Naive B cell (primary cell): ENCODE results near the gene KCNJ4. TPM values are rescaled to one million over a fixed set of nuclear protein-coding genes. Genes with fewer than 3 reads are reported as not detected.
"Not testable (repeated sequence)": the region's sequence is repeated elsewhere in the genome, so short reads cannot be mapped to it uniquely, and the experiment has no call there.

ENCODE experiments used
- ATAC-seq, 2 donors: fragments of 150-1000 bp; cut with Tn5 transposase; 2 replicates each; pipeline ENCODE4 v1.10.0; 2021; ENCODE audit warnings: low read depth in 2 of 2, mild to moderate bottlenecking in 2 of 2, moderate library complexity in 2 of 2
- DNase-seq: peaks from one replicate; pipeline ENCODE4 v3.0.0; 2022
- H3K27ac Mint-ChIP-seq, 6 donors: one replicate each; pipeline ENCODE4 v1.8.0; 2020 to 2022; ENCODE audit warnings: mild to moderate bottlenecking in 6 of 6, mixed read lengths in 6 of 6, moderate library complexity in 5 of 6, inconsistent platforms in 2 of 6
- H3K27me3 Mint-ChIP-seq, 3 donors: one replicate each; pipeline ENCODE4 v1.8.0; 2021 to 2022; ENCODE audit warnings: mixed read lengths in 3 of 3, mild to moderate bottlenecking in 1 of 3
- H3K36me3 Mint-ChIP-seq, 2 donors: one replicate each; pipeline ENCODE4 v1.8.0; 2020 to 2022; ENCODE audit warnings: mixed read lengths in 2 of 2, inconsistent platforms in 1 of 2, mild to moderate bottlenecking in 1 of 2
- H3K4me1 Mint-ChIP-seq, 3 donors: one replicate each; pipeline ENCODE4 v1.8.0; 2020 to 2022; ENCODE audit warnings: mixed read lengths in 3 of 3, inconsistent platforms in 1 of 3, mild to moderate bottlenecking in 1 of 3, moderate library complexity in 1 of 3
- H3K4me3 Mint-ChIP-seq, 8 donors: one replicate each; pipeline ENCODE4 v1.8.0; 2020 to 2022; ENCODE audit warnings: mild to moderate bottlenecking in 8 of 8, mixed read lengths in 8 of 8, moderate library complexity in 8 of 8, inconsistent platforms in 2 of 8
- H3K9me3 Mint-ChIP-seq, 7 donors: one replicate each; pipeline ENCODE4 v1.8.0; 2020 to 2022; ENCODE audit warnings: mixed read lengths in 7 of 7, mild to moderate bottlenecking in 5 of 7, inconsistent platforms in 2 of 7, moderate library complexity in 1 of 7
- polyA plus RNA-seq, 6 donors: library from polyadenylated mRNA; unstranded; fragments of 300-500 nt; fragmentation: Illumina TruSeq; gene quantifications; one replicate each; pipeline ENCODE4 v1.2.3, GENCODE V29; 2021; ENCODE audit warnings: low read depth in 6 of 6

The KCNJ4 gene
- polyA plus RNA-seq, 6 donors from 2014 or later: not detected

- ATAC-seq (no peak), DNase-seq (no peak)
- H3K27me3 Mint-ChIP-seq: peaks cover 0 to 4% (median 0%) of the 10 kb centered on the region in 3 donors
- no peaks in the 10 kb centered on the region for H3K9me3 Mint-ChIP-seq
- H3K4me1 Mint-ChIP-seq: peaks cover 0 to 7% (median 2%) of the 10 kb centered on the region in 3 donors
- H3K4me3 Mint-ChIP-seq: no peak overlapping the region
- H3K36me3 Mint-ChIP-seq: no peaks in the 10 kb centered on the region
- peak overlapping the region in 1 of 6 donors; percentile 86 for H3K27ac Mint-ChIP-seq
Observed at GRCh38 chr22:38402204-38402603, 52.8 kb downstream of the KCNJ4 start.

- no peaks in the 10 kb centered on the region for H3K27me3 Mint-ChIP-seq
- no peaks in the 10 kb centered on the region for H3K36me3 Mint-ChIP-seq
- peak overlapping the region in 3 of 8 donors; percentile 9 to 83 (median 40) for H3K4me3 Mint-ChIP-seq
- ATAC-seq (no peak), DNase-seq (no peak)
- H3K9me3 Mint-ChIP-seq: no peaks in the 10 kb centered on the region
- no peak overlapping the region for H3K27ac Mint-ChIP-seq
- peaks cover under 1 to 13% (median 9%) of the 10 kb centered on the region in 3 donors for H3K4me1 Mint-ChIP-seq
Observed at GRCh38 chr22:38401336-38402084, 53.5 kb downstream of the KCNJ4 start.

- peak overlapping the region in 2 of 8 donors; percentile 83 to 90 for H3K4me3 Mint-ChIP-seq
- ATAC-seq: not testable (repeated sequence)
Observed at GRCh38 chr22:38400256-38400655, 54.7 kb downstream of the KCNJ4 start.

GRCh38 chr22:38398609-38399461 lies 56.2 kb downstream of the KCNJ4 start:
- Mint-ChIP-seq H3K4me3 (peak overlapping the region; percentile 86 to 94 (median 88)), H3K36me3 (no peaks in the 10 kb centered on the region), H3K27ac (peak overlapping the region; percentile 63 to 92 (median 77)), H3K4me1 (peaks cover 12 to 40% (median 36%) of the 10 kb centered on the region in 3 donors), H3K9me3 (no peaks in the 10 kb centered on the region), H3K27me3 (no peaks in the 10 kb centered on the region)
- peak; percentile 70 to 71 for ATAC-seq
- DNase-seq: peak; percentile 77

More at GRCh38 chr22:38400256-38400655, 54.7 kb downstream of the KCNJ4 start:
- H3K9me3 Mint-ChIP-seq, H3K27me3 Mint-ChIP-seq, H3K36me3 Mint-ChIP-seq, DNase-seq, H3K27ac Mint-ChIP-seq: not testable (repeated sequence)
- peaks cover 7 to 26% (median 22%) of the 10 kb centered on the region in 3 donors for H3K4me1 Mint-ChIP-seq

GRCh38 chr22:38398181-38398608 lies 56.8 kb downstream of the KCNJ4 start:
- H3K4me3 Mint-ChIP-seq: peak overlapping the region; percentile 74 to 94 (median 90)
- ATAC-seq (peak; percentile 39 to 42), DNase-seq (peak; percentile 51)
- H3K27ac Mint-ChIP-seq: peak overlapping the region in 5 of 6 donors; percentile 47 to 92 (median 79)
- H3K27me3 Mint-ChIP-seq, H3K9me3 Mint-ChIP-seq, H3K36me3 Mint-ChIP-seq: not testable (repeated sequence)
- H3K4me1 Mint-ChIP-seq: peaks cover 12 to 43% (median 42%) of the 10 kb centered on the region in 3 donors

- Mint-ChIP-seq H3K4me1 (peaks cover 17 to 49% (median 48%) of the 10 kb centered on the region in 3 donors), H3K27me3 (no peaks in the 10 kb centered on the region), H3K9me3 (no peaks in the 10 kb centered on the region), H3K36me3 (no peaks in the 10 kb centered on the region), H3K4me3 (peak overlapping the region; percentile 80 to 94 (median 90)), H3K27ac (peak overlapping the region; percentile 72 to 95 (median 88))
- DNase-seq (peak; percentile 40), ATAC-seq (peak; percentile 33 to 34)
Observed at GRCh38 chr22:38397189-38398085, 57.6 kb downstream of the KCNJ4 start.

GRCh38 chr22:38396440-38397069 lies 58.4 kb downstream of the KCNJ4 start:
- Mint-ChIP-seq H3K4me3 (peak overlapping the region; percentile 80 to 94 (median 90)), H3K4me1 (peaks cover 17 to 50% (median 48%) of the 10 kb centered on the region in 3 donors), H3K27ac (peak overlapping the region; percentile 85 to 95 (median 91))
- not testable (repeated sequence) for DNase-seq, ATAC-seq, H3K27me3 Mint-ChIP-seq, H3K9me3 Mint-ChIP-seq, H3K36me3 Mint-ChIP-seq

GRCh38 chr22:38395944-38396343 lies 59.1 kb downstream of the KCNJ4 start:
- H3K36me3 Mint-ChIP-seq, ATAC-seq, H3K9me3 Mint-ChIP-seq, H3K27me3 Mint-ChIP-seq, DNase-seq: not testable (repeated sequence)
- peak overlapping the region; percentile 85 to 95 (median 91) for H3K27ac Mint-ChIP-seq
- H3K4me3 Mint-ChIP-seq: peak overlapping the region; percentile 80 to 94 (median 90)
- H3K4me1 Mint-ChIP-seq: peaks cover 19 to 56% (median 48%) of the 10 kb centered on the region in 3 donors

- peak; percentile 14 to 20 for ATAC-seq
- Mint-ChIP-seq H3K4me1 (peaks cover 26 to 64% (median 57%) of the 10 kb centered on the region in 3 donors), H3K4me3 (peak overlapping the region; percentile 80 to 94 (median 90)), H3K27ac (peak overlapping the region; percentile 46 to 95 (median 91))
- not testable (repeated sequence) for H3K27me3 Mint-ChIP-seq, H3K36me3 Mint-ChIP-seq, H3K9me3 Mint-ChIP-seq
- peak; percentile 38 for DNase-seq
Observed at GRCh38 chr22:38394929-38395624, 59.9 kb downstream of the KCNJ4 start.

GRCh38 chr22:38389428-38389818 lies 65.6 kb downstream of the KCNJ4 start:
- H3K4me3 Mint-ChIP-seq: peak overlapping the region in 7 of 8 donors; percentile 10 to 85 (median 45)
- not testable (repeated sequence) for H3K36me3 Mint-ChIP-seq, DNase-seq, H3K9me3 Mint-ChIP-seq, H3K27me3 Mint-ChIP-seq
- H3K4me1 Mint-ChIP-seq: peaks cover 26 to 66% (median 46%) of the 10 kb centered on the region in 3 donors
- peak; percentile 64 to 79 for ATAC-seq
- H3K27ac Mint-ChIP-seq: peak overlapping the region in 5 of 6 donors; percentile 16 to 75 (median 75)

GRCh38 chr22:38388506-38389427 lies 66.2 kb downstream of the KCNJ4 start:
- H3K27me3 Mint-ChIP-seq, DNase-seq, H3K36me3 Mint-ChIP-seq, H3K9me3 Mint-ChIP-seq: not testable (repeated sequence)
- peak in 1 of 2 donors; percentile 19 for ATAC-seq
- Mint-ChIP-seq H3K4me3 (peak overlapping the region in 5 of 8 donors; percentile 10 to 52 (median 32)), H3K27ac (peak overlapping the region in 4 of 6 donors; percentile 16 to 75 (median 75)), H3K4me1 (peaks cover 25 to 61% (median 42%) of the 10 kb centered on the region in 3 donors)
